WTC11 (cell line): Measurements from ENCODE around the gene MT1B. TPM values are rescaled to one million over a fixed set of nuclear protein-coding genes. Genes with fewer than 3 reads are reported as not detected.
A peak's percentile ranks its signal among the peaks of the same experiment; 100 is the strongest.

Source experiments
- ATAC-seq: fragments of 200-7000 bp; cut with Tn5 transposase; 2 replicates; pipeline ENCODE4 v1.10.0; 2021; ENCODE audit warnings: mild to moderate bottlenecking, moderate library complexity
- CTCF ChIA-PET: fragments of 300-600 bp; sonication (Branson Sonifier 250); formaldehyde crosslinking; loops from one replicate; lab custom pipeline; 2021; ENCODE audit warnings: antibody characterized with exemption; lab: Charles Lee
- POLR2A ChIA-PET: fragments of 350-600 bp; sonication (Branson Sonifier 250); formaldehyde crosslinking; loops from one replicate; lab custom pipeline; 2021; ENCODE audit warnings: antibody characterized with exemption; lab: Charles Lee
- DNase-seq: peaks from one replicate; pipeline ENCODE4 v3.0.0; 2021; ENCODE audit warnings: low spot score
- H3K27ac Mint-ChIP-seq: 2 replicates; pipeline ENCODE4 v1.8.0; 2021; ENCODE audit warnings: mixed read lengths
- H3K27me3 Mint-ChIP-seq: 2 replicates; pipeline ENCODE4 v1.8.0; 2021; ENCODE audit warnings: low read depth, mild to moderate bottlenecking, moderate library complexity, mixed read lengths
- H3K36me3 Mint-ChIP-seq: 2 replicates; pipeline ENCODE4 v1.8.0; 2021; ENCODE audit warnings: mixed read lengths
- H3K4me1 Mint-ChIP-seq: 2 replicates; pipeline ENCODE4 v1.8.0; 2022; ENCODE audit warnings: mixed read lengths
- H3K4me3 Mint-ChIP-seq: 2 replicates; pipeline ENCODE4 v1.8.0; 2021; ENCODE audit warnings: mild to moderate bottlenecking, moderate library complexity, mixed read lengths
- H3K9me3 Mint-ChIP-seq: 2 replicates; pipeline ENCODE4 v1.8.0; 2021; ENCODE audit warnings: mixed read lengths
- CREB1 ChIP-seq: sonication (generic); formaldehyde crosslinking; IDR thresholded peaks from 2 replicates; pipeline ENCODE4 v1.8.0; 2023; ENCODE audit warnings: mild to moderate bottlenecking, missing genetic modification reagents
- ELF4 ChIP-seq: sonication (generic); formaldehyde crosslinking; IDR thresholded peaks from 2 replicates; pipeline ENCODE4 v1.8.1; 2022; ENCODE audit warnings: low read depth, mild to moderate bottlenecking, moderate library complexity, missing genetic modification reagents
- ETV6 ChIP-seq: sonication (generic); formaldehyde crosslinking; IDR thresholded peaks from 2 replicates; pipeline ENCODE4 v1.8.1; 2022; ENCODE audit warnings: mild to moderate bottlenecking, missing genetic modification reagents
- HMGA2 ChIP-seq: fragments of 250-450 bp; sonication (Bioruptor Pico); IDR thresholded peaks from 2 replicates; pipeline ENCODE4 v1.4.0; 2021; ENCODE audit warnings: mild to moderate bottlenecking, moderate library complexity
- IRF2 ChIP-seq: sonication (generic); formaldehyde crosslinking; IDR thresholded peaks from 2 replicates; pipeline ENCODE4 v1.8.0; 2022; ENCODE audit warnings: low read depth, missing genetic modification reagents, borderline replicate concordance
- JAZF1 ChIP-seq: fragments of 250-450 bp; sonication (Bioruptor Pico); IDR thresholded peaks from 2 replicates; pipeline ENCODE4 v1.9.0; 2021; ENCODE audit warnings: moderate library complexity, mild to moderate bottlenecking, inconsistent platforms
- JUN ChIP-seq: sonication (generic); formaldehyde crosslinking; IDR thresholded peaks from 2 replicates; pipeline ENCODE4 v1.8.0; 2023; ENCODE audit warnings: mild to moderate bottlenecking, missing genetic modification reagents
- OVOL2 ChIP-seq: fragments of 250-450 bp; sonication (Bioruptor Pico); IDR thresholded peaks from 2 replicates; pipeline ENCODE4 v1.9.0; 2021; ENCODE audit warnings: mild to moderate bottlenecking, borderline replicate concordance
- PRRX2 ChIP-seq: fragments of 250-450 bp; sonication (Bioruptor Pico); IDR thresholded peaks from 2 replicates; pipeline ENCODE4 v1.8.0; 2021; ENCODE audit warnings: mild to moderate bottlenecking
- RORB ChIP-seq: fragments of 250-450 bp; sonication (Bioruptor Pico); IDR thresholded peaks from 2 replicates; pipeline ENCODE4 v1.9.0; 2021; ENCODE audit warnings: mild to moderate bottlenecking
- SMAD3 ChIP-seq: sonication (generic); formaldehyde crosslinking; IDR thresholded peaks from 2 replicates; pipeline ENCODE4 v1.8.0; 2022; ENCODE audit warnings: missing genetic modification reagents, mild to moderate bottlenecking, borderline replicate concordance
- TCF7 ChIP-seq: sonication (generic); formaldehyde crosslinking; IDR thresholded peaks from 2 replicates; pipeline ENCODE4 v1.8.0; 2022; ENCODE audit warnings: mild to moderate bottlenecking, low read depth, missing genetic modification reagents, moderate library complexity
- ZNF138 ChIP-seq: sonication (generic); formaldehyde crosslinking; conservative IDR thresholded peaks from 2 replicates; pipeline ENCODE4 v1.8.1; 2022; ENCODE audit warnings: mild to moderate bottlenecking, moderate library complexity, missing genetic modification reagents
- ZNF219 ChIP-seq: sonication (generic); formaldehyde crosslinking; IDR thresholded peaks from 2 replicates; pipeline ENCODE4 v1.8.0; 2023; ENCODE audit warnings: missing genetic modification reagents, mild to moderate bottlenecking, borderline replicate concordance
- ZNF423 ChIP-seq: fragments of 250-450 bp; sonication (Bioruptor Pico); IDR thresholded peaks from 2 replicates; pipeline ENCODE4 v2.1.2; 2022; ENCODE audit warnings: mild to moderate bottlenecking, moderate library complexity
- total RNA-seq: library from RNA; stranded (reverse); gene quantifications from 3 replicates; pipeline ENCODE4 v1.2.3, GENCODE V29; 2021
- TF ChIP-seq, protein P1 (sequence below): sonication (generic); formaldehyde crosslinking; IDR thresholded peaks from 2 replicates; pipeline ENCODE4 v1.8.1; 2022; ENCODE audit warnings: low read depth, mild to moderate bottlenecking, moderate library complexity, missing genetic modification reagents, borderline replicate concordance
- TF ChIP-seq, protein P2 (sequence below): sonication (generic); formaldehyde crosslinking; conservative IDR thresholded peaks from 2 replicates; pipeline ENCODE4 v1.8.1; 2022; ENCODE audit warnings: mild to moderate bottlenecking, missing genetic modification reagents
- TF ChIP-seq, protein P3 (sequence below): fragments of 250-450 bp; sonication (Bioruptor Pico); conservative IDR thresholded peaks from 2 replicates; pipeline ENCODE4 v1.9.0; 2021; ENCODE audit warnings: mild to moderate bottlenecking
- TF ChIP-seq, protein P4 (sequence below): sonication (generic); formaldehyde crosslinking; IDR thresholded peaks from 2 replicates; pipeline ENCODE4 v1.8.1; 2022; ENCODE audit warnings: mild to moderate bottlenecking, moderate library complexity, missing genetic modification reagents
- TF ChIP-seq, protein P5 (sequence below): sonication (generic); formaldehyde crosslinking; IDR thresholded peaks from 2 replicates; pipeline ENCODE4 v1.8.1; 2023; ENCODE audit warnings: mild to moderate bottlenecking, moderate library complexity, missing genetic modification reagents
- TF ChIP-seq, protein P6 (sequence below): fragments of 200-600 bp; IDR thresholded peaks from 2 replicates; pipeline ENCODE4 v1.8.0; 2022; ENCODE audit warnings: antibody characterized with exemption
- TF ChIP-seq, protein P7 (sequence below): fragments of 250-450 bp; sonication (Bioruptor Pico); IDR thresholded peaks from 2 replicates; pipeline ENCODE4 v1.9.0; 2021; ENCODE audit warnings: moderate library complexity, mild to moderate bottlenecking, inconsistent platforms, borderline replicate concordance
- TF ChIP-seq, protein P8 (sequence below): sonication (generic); formaldehyde crosslinking; conservative IDR thresholded peaks from 2 replicates; pipeline ENCODE4 v1.8.1; 2023; ENCODE audit warnings: mild to moderate bottlenecking, low read depth, missing genetic modification reagents, moderate library complexity

Gene MT1B
- total RNA-seq, 1 experiment from 2014 or later, result not detected

DNA sequence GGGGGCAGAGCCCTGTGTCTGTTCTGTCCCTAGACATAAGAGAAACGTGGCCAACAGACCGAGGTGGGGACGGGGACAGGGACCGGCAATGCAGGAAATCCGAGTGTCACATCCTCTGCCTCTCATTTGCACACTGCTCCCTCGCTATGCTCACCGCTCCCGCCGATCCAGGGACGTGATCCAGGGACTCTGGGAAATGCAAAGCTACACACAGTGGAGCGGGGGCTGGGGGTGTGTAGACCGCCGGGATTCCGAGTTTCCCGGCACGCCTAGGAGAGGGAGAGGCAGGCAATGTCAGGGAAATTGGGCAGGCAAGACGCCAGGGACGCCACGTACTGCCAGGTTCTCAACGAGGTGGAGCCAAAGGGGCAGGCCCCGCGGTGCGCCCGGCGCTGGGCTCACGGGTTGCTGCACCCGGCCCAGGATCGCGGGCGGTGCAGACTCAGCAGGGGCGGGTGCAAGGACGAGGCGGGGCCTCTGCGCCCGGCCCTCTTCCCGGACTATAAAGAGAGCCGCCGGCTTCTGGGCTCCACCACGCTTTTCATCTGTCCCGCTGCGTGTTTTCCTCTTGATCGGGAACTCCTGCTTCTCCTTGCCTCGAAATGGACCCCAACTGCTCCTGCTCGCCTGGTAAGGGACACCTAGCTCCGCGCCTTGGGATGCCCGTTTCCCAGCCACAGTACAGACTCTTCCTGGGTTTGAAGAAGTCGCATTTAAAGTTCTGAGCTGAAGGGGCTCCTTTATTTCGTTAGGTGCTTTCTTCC, 30.4 kb downstream of the MT1B start, which contains the start of gene MT1X:
Gene MT1X (plus strand): TSS at position 532 of the 764 bp plus-strand sequence. CDS start 71 bp downstream, at position 603.
- peaks cover 11% of the 10 kb centered on the region for H3K9me3 Mint-ChIP-seq
- ChIA-PET CTCF (interaction anchor here (0.6 to 2.5 kb wide), 3 partner anchors 19 to 645 kb away, joined by 3 to 26 read pairs (median 4); no protein-coding TSS in a partner anchor), POLR2A (interaction anchor here (0.7 to 4.4 kb wide), 7 partner anchors 14 to 74 kb away, joined by 4 to 44 read pairs (median 6); partner anchors contain the start of genes MT1E, MT1F, MT1G and MT1H)
- peaks cover 30% of the 10 kb centered on the region for H3K36me3 Mint-ChIP-seq
- H3K4me1 Mint-ChIP-seq, result peaks cover 42% of the 10 kb centered on the region
- H3K27ac Mint-ChIP-seq, result peak within 1 kb of the TSS; percentile 75
- peak within 1 kb of the TSS; percentile 88 for H3K4me3 Mint-ChIP-seq
- peaks cover 17% of the 10 kb centered on the region for H3K27me3 Mint-ChIP-seq
- peak; percentile 85 for DNase-seq
- peak; percentile 89 for ATAC-seq
- TF ChIP-seq IRF2 (no peak), ZNF138 (CRISPR knock-in tag) (no peak), OVOL2 (CRISPR knock-in tag) (no peak), ETV6 (peak; percentile 40; the same call in 1 of the 2 replicates), CREB1 (CRISPR knock-in tag) (no peak), ELF4 (CRISPR knock-in tag) (no peak), SMAD3 (CRISPR knock-in tag) (no peak), TCF7 (CRISPR knock-in tag) (no peak), ZNF219 (no peak), HMGA2 (CRISPR knock-in tag) (no peak), ZNF423 (CRISPR knock-in tag) (no peak), JAZF1 (no peak), JUN (CRISPR knock-in tag) (no peak; the same call in 1 of the 2 replicates), PRRX2 (CRISPR knock-in tag) (no peak), RORB (CRISPR knock-in tag) (no peak)
- TF ChIP-seq, protein P1, sequence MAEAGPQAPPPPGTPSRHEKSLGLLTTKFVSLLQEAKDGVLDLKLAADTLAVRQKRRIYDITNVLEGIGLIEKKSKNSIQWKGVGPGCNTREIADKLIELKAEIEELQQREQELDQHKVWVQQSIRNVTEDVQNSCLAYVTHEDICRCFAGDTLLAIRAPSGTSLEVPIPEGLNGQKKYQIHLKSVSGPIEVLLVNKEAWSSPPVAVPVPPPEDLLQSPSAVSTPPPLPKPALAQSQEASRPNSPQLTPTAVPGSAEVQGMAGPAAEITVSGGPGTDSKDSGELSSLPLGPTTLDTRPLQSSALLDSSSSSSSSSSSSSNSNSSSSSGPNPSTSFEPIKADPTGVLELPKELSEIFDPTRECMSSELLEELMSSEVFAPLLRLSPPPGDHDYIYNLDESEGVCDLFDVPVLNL, result no peak
- TF ChIP-seq, protein P2, sequence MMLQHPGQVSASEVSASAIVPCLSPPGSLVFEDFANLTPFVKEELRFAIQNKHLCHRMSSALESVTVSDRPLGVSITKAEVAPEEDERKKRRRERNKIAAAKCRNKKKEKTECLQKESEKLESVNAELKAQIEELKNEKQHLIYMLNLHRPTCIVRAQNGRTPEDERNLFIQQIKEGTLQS (CRISPR knock-in tag), result no peak
- TF ChIP-seq, protein P3, sequence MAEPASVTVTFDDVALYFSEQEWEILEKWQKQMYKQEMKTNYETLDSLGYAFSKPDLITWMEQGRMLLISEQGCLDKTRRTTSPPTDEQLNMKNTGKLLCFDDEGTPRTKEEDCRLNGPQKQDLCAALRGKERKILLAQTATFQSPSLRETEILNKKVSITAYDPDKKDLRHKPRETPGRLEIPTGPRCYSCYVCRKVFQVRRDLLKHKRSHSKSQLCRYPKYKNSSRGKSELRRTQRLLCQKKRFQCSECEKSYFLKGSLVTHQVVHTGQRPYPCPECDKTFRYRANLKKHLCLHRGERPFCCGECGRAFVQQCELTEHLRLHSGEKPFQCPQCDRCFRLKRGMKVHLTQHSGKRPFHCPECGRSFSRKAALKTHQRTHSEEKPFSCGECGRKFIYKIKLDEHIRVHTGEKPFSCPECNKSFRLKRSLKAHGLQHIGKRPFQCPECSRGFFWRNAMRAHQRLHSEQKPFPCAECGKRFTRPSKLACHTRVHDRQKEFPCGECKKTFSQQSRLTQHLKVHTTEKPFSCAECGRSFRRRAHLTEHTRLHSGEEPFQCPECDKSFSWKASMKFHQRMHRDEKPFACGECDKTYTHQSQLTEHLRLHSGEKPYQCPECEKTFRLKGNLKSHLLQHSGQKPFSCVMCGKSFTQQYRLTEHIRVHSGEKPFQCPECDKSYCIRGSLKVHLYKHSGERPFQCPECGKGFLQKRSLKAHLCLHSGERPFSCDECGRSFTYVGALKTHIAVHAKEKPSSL (CRISPR knock-in tag), result no peak
- TF ChIP-seq, protein P4, sequence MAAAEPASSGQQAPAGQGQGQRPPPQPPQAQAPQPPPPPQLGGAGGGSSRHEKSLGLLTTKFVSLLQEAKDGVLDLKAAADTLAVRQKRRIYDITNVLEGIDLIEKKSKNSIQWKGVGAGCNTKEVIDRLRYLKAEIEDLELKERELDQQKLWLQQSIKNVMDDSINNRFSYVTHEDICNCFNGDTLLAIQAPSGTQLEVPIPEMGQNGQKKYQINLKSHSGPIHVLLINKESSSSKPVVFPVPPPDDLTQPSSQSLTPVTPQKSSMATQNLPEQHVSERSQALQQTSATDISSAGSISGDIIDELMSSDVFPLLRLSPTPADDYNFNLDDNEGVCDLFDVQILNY (CRISPR knock-in tag), result peak; percentile 86; the same call in 1 of the 2 replicates
- TF ChIP-seq, protein P5, sequence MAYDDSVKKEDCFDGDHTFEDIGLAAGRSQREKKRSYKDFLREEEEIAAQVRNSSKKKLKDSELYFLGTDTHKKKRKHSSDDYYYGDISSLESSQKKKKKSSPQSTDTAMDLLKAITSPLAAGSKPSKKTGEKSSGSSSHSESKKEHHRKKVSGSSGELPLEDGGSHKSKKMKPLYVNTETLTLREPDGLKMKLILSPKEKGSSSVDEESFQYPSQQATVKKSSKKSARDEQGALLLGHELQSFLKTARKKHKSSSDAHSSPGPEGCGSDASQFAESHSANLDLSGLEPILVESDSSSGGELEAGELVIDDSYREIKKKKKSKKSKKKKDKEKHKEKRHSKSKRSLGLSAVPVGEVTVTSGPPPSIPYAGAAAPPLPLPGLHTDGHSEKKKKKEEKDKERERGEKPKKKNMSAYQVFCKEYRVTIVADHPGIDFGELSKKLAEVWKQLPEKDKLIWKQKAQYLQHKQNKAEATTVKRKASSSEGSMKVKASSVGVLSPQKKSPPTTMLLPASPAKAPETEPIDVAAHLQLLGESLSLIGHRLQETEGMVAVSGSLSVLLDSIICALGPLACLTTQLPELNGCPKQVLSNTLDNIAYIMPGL, result no peak; the same call in 1 of the 2 replicates
- TF ChIP-seq, protein P6, sequence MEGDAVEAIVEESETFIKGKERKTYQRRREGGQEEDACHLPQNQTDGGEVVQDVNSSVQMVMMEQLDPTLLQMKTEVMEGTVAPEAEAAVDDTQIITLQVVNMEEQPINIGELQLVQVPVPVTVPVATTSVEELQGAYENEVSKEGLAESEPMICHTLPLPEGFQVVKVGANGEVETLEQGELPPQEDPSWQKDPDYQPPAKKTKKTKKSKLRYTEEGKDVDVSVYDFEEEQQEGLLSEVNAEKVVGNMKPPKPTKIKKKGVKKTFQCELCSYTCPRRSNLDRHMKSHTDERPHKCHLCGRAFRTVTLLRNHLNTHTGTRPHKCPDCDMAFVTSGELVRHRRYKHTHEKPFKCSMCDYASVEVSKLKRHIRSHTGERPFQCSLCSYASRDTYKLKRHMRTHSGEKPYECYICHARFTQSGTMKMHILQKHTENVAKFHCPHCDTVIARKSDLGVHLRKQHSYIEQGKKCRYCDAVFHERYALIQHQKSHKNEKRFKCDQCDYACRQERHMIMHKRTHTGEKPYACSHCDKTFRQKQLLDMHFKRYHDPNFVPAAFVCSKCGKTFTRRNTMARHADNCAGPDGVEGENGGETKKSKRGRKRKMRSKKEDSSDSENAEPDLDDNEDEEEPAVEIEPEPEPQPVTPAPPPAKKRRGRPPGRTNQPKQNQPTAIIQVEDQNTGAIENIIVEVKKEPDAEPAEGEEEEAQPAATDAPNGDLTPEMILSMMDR, result no peak
- TF ChIP-seq, protein P7, sequence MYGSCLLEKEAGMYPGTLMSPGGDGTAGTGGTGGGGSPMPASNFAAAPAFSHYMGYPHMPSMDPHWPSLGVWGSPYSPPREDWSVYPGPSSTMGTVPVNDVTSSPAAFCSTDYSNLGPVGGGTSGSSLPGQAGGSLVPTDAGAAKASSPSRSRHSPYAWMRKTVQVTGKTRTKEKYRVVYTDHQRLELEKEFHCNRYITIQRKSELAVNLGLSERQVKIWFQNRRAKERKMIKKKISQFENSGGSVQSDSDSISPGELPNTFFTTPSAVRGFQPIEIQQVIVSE (CRISPR knock-in tag), result no peak
- TF ChIP-seq, protein P8, sequence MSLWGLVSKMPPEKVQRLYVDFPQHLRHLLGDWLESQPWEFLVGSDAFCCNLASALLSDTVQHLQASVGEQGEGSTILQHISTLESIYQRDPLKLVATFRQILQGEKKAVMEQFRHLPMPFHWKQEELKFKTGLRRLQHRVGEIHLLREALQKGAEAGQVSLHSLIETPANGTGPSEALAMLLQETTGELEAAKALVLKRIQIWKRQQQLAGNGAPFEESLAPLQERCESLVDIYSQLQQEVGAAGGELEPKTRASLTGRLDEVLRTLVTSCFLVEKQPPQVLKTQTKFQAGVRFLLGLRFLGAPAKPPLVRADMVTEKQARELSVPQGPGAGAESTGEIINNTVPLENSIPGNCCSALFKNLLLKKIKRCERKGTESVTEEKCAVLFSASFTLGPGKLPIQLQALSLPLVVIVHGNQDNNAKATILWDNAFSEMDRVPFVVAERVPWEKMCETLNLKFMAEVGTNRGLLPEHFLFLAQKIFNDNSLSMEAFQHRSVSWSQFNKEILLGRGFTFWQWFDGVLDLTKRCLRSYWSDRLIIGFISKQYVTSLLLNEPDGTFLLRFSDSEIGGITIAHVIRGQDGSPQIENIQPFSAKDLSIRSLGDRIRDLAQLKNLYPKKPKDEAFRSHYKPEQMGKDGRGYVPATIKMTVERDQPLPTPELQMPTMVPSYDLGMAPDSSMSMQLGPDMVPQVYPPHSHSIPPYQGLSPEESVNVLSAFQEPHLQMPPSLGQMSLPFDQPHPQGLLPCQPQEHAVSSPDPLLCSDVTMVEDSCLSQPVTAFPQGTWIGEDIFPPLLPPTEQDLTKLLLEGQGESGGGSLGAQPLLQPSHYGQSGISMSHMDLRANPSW (CRISPR knock-in tag), result no peak
